HG03280 (cell line): ENCODE data around the gene GCH1.
A peak's percentile ranks its signal among the peaks of the same experiment; 100 is the strongest.

Experiments
- ATAC-seq: cut with Tn5 transposase; IDR thresholded peaks from one replicate; pipeline ENCODE4 v1.9.1; 2021; ENCODE audit warnings: mild to moderate bottlenecking, moderate library complexity; ENCODE audit not compliant: unreplicated experiment

Gene GCH1

DNA sequence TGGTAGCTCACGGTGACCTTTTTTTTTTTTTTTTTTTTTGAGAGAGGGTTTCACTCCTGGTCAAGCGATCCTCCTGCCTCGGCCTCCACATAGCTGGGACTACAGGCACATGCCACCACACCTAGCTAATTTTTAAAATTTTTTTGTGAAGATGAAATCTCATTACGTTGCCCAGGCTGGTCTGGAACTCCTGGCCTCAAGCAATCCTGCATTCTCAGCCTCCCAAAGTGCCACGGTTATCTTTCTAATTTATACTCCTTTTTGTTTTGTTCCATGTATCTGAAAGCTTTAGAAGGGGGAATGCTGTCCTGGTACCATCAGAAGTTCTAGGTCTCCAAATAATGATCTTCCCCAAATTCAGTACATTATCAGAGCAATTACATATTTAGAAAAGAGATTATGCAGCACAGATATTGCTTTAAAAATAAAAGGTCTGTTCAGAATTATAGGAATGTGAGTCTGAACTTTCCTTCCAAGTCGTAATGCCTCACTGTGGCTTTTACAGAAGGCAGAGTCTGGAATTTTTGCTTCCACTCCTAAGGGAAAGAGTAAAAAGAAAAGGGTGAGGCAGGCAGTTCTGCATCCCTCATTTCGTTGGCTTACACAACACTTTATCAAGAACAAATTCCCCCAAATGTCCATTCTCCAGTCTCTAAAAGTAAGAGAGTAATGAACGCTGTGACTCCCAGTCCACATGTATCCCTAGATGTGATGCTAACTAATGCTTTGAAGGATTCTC lies 73.0 kb downstream of the GCH1 start:
- no peak for ATAC-seq

- ATAC-seq, result no peak
Observed at GRCh38 chr14:54828037-54828436, 74.6 kb downstream of the GCH1 start.

GRCh38 chr14:54823757-54824549 lies 78.7 kb downstream of the GCH1 start:
- no peak for ATAC-seq

- ATAC-seq, result no peak
Observed at GRCh38 chr14:54822685-54823084, 79.9 kb downstream of the GCH1 start.

GRCh38 chr14:54818201-54819133 lies 84.2 kb downstream of the GCH1 start:
- ATAC-seq, result no peak

GRCh38 chr14:54817506-54817905 lies 85.1 kb downstream of the GCH1 start:
- no peak for ATAC-seq

GRCh38 chr14:54816450-54816849 lies 86.2 kb downstream of the GCH1 start:
- ATAC-seq, result no peak

DNA sequence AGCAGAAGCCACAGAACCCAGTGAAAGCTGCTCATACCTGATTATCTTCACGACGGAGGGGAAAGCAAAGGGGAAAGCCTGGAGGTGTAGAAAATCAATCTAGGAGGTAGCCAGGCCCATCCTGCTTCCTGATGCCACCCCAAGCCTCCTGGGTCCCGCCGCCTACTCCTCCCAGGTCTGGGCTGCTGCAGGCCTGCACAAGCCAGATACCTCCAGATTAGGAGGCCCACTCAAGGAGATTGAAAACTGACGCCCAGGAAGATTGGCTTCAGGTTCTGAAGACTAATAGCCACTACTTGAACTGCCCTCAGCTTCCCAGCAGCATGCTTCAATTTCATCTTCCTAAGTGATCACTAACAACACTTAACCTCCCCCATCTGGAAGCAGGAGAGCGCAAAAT lies 87.1 kb downstream of the GCH1 start:
- ATAC-seq, result no peak

DNA sequence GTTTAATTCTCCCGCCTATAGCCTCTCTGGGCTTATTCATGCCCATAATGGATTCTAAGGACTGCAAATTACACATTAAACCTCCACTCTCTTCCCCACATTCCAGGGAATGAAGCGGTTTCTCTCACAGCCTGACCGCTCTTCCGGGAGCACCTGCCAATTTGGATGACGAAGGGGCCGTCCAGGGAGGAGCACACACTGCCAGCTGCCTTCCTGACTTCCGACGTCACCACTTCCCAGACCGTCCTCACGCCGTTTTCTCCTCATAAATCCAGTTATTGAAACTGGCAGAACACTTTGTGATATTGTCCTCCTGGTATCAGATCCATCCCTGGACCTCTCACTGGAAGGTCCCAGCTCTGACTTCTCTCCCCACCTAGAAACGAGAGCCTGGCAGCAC lies 87.6 kb downstream of the GCH1 start:
- no peak for ATAC-seq

- no peak for ATAC-seq
Observed at GRCh38 chr14:54814076-54814475, 88.5 kb downstream of the GCH1 start.

DNA sequence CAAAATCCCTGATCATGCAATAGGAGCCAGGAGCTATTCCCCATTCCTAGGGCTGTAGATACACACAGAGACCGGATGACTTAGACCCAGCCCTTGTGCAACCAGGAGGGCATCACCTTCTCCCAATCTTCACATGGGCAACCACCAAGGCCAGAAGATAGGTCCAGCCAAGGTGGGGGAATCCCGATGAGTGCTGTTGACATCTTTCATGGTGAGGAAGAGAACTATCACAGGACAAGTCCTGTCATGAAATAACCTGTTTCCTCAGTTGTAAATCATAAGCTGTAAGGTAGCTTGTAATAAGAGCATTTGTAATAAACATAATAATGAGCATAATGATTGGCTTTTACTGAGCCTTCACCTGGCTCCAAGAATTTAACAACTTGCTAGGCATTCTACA lies 89.5 kb downstream of the GCH1 start:
- ATAC-seq, result no peak

- ATAC-seq, result no peak
Observed at GRCh38 chr14:54812617-54813016, 90.0 kb downstream of the GCH1 start.

GRCh38 chr14:54809767-54810166 lies 92.9 kb downstream of the GCH1 start:
- ATAC-seq, result no peak

DNA sequence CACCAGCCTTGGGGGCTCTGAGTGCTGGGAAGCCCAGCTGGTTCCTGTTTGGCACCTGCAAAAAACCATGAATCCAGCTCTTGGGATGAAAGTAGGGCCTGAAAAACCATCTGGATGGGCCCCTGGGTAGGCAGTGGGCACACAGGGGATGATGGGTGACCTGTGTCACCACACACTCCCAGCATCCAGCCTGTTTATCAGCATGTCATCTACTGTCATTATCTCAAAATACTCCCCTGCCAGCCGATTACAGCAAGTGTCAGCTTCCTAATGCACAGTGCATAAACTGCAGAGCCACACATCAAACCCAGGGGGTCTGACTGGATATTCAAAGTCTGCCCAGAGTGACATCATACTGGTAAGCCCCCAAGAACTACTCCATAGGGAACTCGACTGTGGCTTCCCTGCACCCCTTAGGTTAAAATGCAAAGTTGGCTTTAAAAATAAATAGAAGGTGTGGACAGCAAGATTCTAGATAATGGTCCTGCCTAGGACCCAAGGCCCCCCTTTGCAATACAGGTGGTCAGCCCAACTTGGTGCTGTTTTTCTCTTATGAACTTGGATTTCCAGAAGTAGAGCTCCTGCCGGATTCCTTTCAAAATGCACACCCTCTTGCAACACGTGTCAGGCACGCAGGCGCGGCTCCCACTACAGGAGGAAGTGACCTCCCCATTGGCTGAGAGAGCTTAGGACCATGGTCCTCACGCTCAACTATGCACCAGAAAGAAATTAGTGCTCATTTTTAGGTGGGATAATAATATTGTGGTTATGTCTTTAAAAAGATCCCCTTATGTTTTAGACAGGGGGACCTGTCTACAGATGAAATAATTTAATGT lies 94.1 kb downstream of the GCH1 start:
- ATAC-seq, result no peak

GRCh38 chr14:54807881-54808280 lies 94.7 kb downstream of the GCH1 start:
- ATAC-seq, result no peak

DNA sequence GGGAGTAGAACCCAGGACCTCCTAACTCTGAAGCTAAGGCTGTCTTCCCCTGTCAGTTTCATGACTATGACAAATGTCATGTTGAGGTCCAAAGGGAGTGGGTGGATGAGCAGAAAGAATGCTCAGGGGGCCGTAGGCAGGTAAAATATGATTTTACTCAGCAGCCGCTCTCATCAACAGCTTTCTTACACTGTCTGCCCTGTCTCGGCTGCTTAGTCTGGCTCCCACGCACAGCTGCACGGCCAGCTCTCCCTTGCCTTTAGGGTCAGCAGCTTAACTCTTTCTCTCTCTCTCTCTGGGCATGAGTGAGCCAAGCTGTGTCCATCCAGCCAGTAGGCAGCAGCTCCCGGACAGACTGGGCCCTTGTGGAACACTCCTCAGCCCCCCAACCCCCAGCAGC lies 95.2 kb downstream of the GCH1 start:
- no peak for ATAC-seq

DNA sequence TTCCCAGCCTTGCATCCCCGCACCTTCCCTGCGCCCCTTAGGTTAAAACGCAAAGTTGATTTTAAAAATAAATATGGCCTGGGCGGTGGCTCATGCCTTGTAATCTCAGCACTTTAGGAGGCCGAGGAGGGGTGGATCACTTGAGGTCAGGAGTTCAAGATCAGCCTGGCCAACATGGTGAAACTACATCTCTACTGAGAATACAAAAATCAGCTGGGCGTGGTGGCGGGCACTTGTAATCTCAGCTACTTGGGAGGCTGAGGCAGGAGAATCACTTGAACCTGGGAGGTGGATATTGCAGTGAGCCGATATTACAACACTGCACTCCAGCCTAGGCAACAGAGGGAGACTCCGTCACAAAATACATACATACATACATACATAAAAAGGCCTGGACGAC lies 96.0 kb downstream of the GCH1 start:
- ATAC-seq, result no peak

DNA sequence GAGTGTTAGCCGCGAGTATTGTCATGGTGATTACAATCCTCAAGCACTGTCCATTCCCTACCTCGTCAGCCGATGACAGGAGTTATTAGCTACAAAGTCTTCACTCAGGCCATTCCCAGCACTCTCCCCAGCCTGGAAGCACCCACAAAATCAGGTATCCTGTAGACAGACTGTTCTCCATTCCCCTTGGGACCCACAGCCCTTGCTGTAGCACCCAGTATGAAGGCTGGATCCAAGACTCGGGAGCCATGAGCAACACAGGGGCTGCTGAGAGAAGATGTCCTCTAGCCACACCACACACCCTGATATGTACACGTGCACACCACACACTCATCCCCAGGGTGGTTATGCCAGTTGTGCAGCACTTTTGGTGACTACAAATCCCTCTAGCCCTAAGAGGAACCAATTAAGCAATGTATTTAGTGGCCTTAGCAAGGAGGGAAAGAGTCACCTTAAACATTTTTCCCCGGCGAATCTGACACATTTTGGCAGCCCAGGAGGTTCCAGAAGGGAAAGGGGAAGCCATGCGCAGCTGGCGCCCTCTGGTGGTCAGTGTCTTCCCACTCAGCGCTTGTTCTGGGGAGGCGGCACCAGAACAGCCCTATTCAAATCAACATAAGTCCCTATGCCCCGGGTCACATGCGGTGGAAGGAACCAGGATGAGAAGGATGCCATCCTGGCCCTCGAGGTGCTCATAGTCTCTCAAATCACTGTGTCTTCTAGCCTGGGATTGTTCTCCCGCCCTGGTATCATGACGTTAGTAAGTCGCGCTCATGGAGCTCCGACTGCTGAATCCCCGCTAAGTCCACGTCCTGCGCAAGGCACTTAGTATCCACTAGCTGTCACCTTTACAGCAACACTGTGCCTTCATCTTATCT lies 96.9 kb downstream of the GCH1 start:
- peak; percentile 67 for ATAC-seq

DNA sequence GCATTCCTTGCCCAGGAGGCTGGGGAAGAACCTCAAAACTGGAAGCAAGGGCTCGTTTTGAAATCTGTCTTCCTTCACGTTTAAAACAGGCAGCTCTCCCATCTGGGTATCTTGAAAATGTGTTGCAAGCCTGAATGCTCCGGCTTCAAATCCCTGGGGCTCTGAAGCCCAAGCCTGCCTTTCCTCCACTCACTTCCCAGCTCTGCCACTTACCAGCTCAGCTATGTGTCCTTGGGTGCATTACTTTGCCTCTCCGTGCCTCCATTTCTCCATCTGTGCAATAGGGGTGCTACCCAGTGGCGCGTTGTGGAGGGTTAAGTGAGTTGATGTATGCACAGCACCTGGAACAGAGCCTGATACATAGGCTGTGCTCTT lies 97.6 kb downstream of the GCH1 start:
- no peak for ATAC-seq
